GM19324 (cell line): ENCODE results near the gene MYH15.

ENCODE experiments used
- ATAC-seq: cut with Tn5 transposase; IDR thresholded peaks from one replicate; pipeline ENCODE4 v1.9.1; 2021; ENCODE audit warnings: mild to moderate bottlenecking, moderate library complexity; ENCODE audit not compliant: unreplicated experiment, low FRiP score

The MYH15 gene

GRCh38 chr3:108474581-108474980 is 35.8 kb downstream of the MYH15 start:
- no peak for ATAC-seq

GRCh38 chr3:108473711-108474110 is 36.7 kb downstream of the MYH15 start:
- no peak for ATAC-seq

- no peak for ATAC-seq
Measured at GRCh38 chr3:108472001-108472591, 38.3 kb downstream of the MYH15 start.

GRCh38 chr3:108471426-108471825 is 39.0 kb downstream of the MYH15 start:
- no peak for ATAC-seq

GRCh38 chr3:108469126-108469525 is 41.3 kb downstream of the MYH15 start:
- no peak for ATAC-seq

- ATAC-seq: no peak
Measured at GRCh38 chr3:108468577-108468976, 41.8 kb downstream of the MYH15 start.

- ATAC-seq: no peak
Measured at GRCh38 chr3:108462899-108463298, 47.5 kb downstream of the MYH15 start.

GRCh38 chr3:108461661-108462111 is 48.7 kb downstream of the MYH15 start:
- peak; percentile 79 for ATAC-seq

- ATAC-seq: no peak
Measured at GRCh38 chr3:108459225-108459624, 51.2 kb downstream of the MYH15 start.

GRCh38 chr3:108455212-108455705 is 55.1 kb downstream of the MYH15 start:
- no peak for ATAC-seq

- no peak for ATAC-seq
Measured at GRCh38 chr3:108453565-108453964, 56.8 kb downstream of the MYH15 start.

GRCh38 chr3:108450444-108450843 is 60.0 kb downstream of the MYH15 start:
- ATAC-seq: no peak

- no peak for ATAC-seq
Measured at GRCh38 chr3:108448593-108448992, 61.8 kb downstream of the MYH15 start.

- ATAC-seq: no peak
Measured at GRCh38 chr3:108447096-108447847, 63.1 kb downstream of the MYH15 start.

- no peak for ATAC-seq
Measured at GRCh38 chr3:108442281-108442680, 68.1 kb downstream of the MYH15 start.

- no peak for ATAC-seq
Measured at GRCh38 chr3:108441518-108441917, 68.9 kb downstream of the MYH15 start.

- ATAC-seq: no peak
Measured at GRCh38 chr3:108441071-108441507, 69.3 kb downstream of the MYH15 start.

- ATAC-seq: no peak
Measured at GRCh38 chr3:108438542-108438941, 71.9 kb downstream of the MYH15 start.

- ATAC-seq: no peak
Measured at GRCh38 chr3:108437439-108437838, 73.0 kb downstream of the MYH15 start.

- no peak for ATAC-seq
Measured at GRCh38 chr3:108433928-108434327, 76.5 kb downstream of the MYH15 start.

GRCh38 chr3:108432431-108432830 is 78.0 kb downstream of the MYH15 start:
- no peak for ATAC-seq

GRCh38 chr3:108430540-108430939 is 79.9 kb downstream of the MYH15 start:
- no peak for ATAC-seq
